K562 (cell line): ENCODE measurements around the gene NRARP. TPM values are rescaled to one million over a fixed set of nuclear protein-coding genes. Genes with fewer than 3 reads are reported as not detected.

Source experiments
- E2F3 ChIP-seq: fragments of 250-450 bp; sonication (Bioruptor Pico); IDR thresholded peaks from 2 replicates; pipeline ENCODE4 v1.4.0; 2020; ENCODE audit warnings: mild to moderate bottlenecking
- E2F6 ChIP-seq, 2 experiments: IDR thresholded peaks; 2 replicates each; pipeline ENCODE4 v1.6.1; 2011; ENCODE audit warnings: borderline replicate concordance in 1 of 2, control low read depth in 1 of 2, low read depth in 1 of 2, low read length in 1 of 2, mild to moderate bottlenecking in 1 of 2, mixed read lengths in 1 of 2, moderate library complexity in 1 of 2; ENCODE audit not compliant: insufficient read depth in 1 of 2, insufficient read length in 1 of 2, poor library complexity in 1 of 2, severe bottlenecking in 1 of 2; ENCODE audit errors: extremely low read depth in 1 of 2
- FOSL1 ChIP-seq: fragments of 200-800 bp; sonication (Bioruptor generic); conservative IDR thresholded peaks from 2 replicates; pipeline ENCODE4 v1.6.1; 2016; ENCODE audit warnings: missing genetic modification characterization, missing compliant biosample characterization
- FUS ChIP-seq: fragments of 200-400 bp; formaldehyde crosslinking; optimal IDR thresholded peaks from 2 replicates; pipeline ENCODE3; 2017; ENCODE audit warnings: low read depth, low read length
- HNRNPH1 ChIP-seq: fragments of 200-400 bp; formaldehyde crosslinking; optimal IDR thresholded peaks from 2 replicates; pipeline ENCODE3; 2017; ENCODE audit warnings: low read depth, mild to moderate bottlenecking, low read length, moderate library complexity
- IRF2 ChIP-seq: sonication (generic); formaldehyde crosslinking; IDR thresholded peaks from 2 replicates; pipeline ENCODE4 v1.8.1; 2022; ENCODE audit warnings: mild to moderate bottlenecking, missing genetic modification reagents
- KLF16 ChIP-seq: IDR thresholded peaks from 2 replicates; pipeline ENCODE4 v1.6.1; 2016; ENCODE audit warnings: antibody characterized with exemption
- MAFK ChIP-seq: IDR thresholded peaks from 2 replicates; pipeline ENCODE4 v1.6.1; 2011; ENCODE audit warnings: low read length, improper control_type of control experiment
- MLLT1 ChIP-seq, 2 experiments: fragments of 450-650 bp; IDR thresholded peaks; 2 replicates each; pipeline ENCODE4 v1.6.1; 2016
- NR2C2 ChIP-seq, 2 experiments: fragments of 200-800 bp in 1 of 2; sonication (Bioruptor generic) in 1 of 2; sonication (generic) in 1 of 2; formaldehyde crosslinking in 1 of 2; IDR thresholded peaks; 2 replicates each; pipeline versions ENCODE4 v1.6.1 to v1.8.0; 2016 to 2022; ENCODE audit warnings: mild to moderate bottlenecking in 1 of 2, missing compliant biosample characterization in 1 of 2, missing genetic modification characterization in 1 of 2, missing genetic modification reagents in 1 of 2
- PCBP1 ChIP-seq: fragments of 200-400 bp; formaldehyde crosslinking; IDR thresholded peaks from 2 replicates; pipeline ENCODE4 v1.6.1; 2018; ENCODE audit warnings: mild to moderate bottlenecking, low read depth, low read length; ENCODE audit not compliant: poor library complexity, severe bottlenecking
- RNF219 ChIP-seq: fragments of 250-450 bp; sonication (Bioruptor Pico); IDR thresholded peaks from 2 replicates; pipeline ENCODE4 v1.5.0; 2022; ENCODE audit warnings: mild to moderate bottlenecking
- SFPQ ChIP-seq: fragments of 200-400 bp; formaldehyde crosslinking; IDR thresholded peaks from 2 replicates; pipeline ENCODE4 v1.6.1; 2017; ENCODE audit warnings: mild to moderate bottlenecking, low read depth, low read length, moderate library complexity
- TAF7 ChIP-seq: fragments of 450-650 bp; IDR thresholded peaks from 2 replicates; pipeline ENCODE4 v1.6.1; 2016; ENCODE audit warnings: missing genetic modification characterization, missing compliant biosample characterization
- XRCC4 ChIP-seq: IDR thresholded peaks from one replicate; pipeline ENCODE4 v1.6.1; 2011; ENCODE audit not compliant: insufficient read depth, insufficient read length; ENCODE audit errors: extremely low read depth
- ZNF280B ChIP-seq: fragments of 250-450 bp; sonication (Bioruptor Pico); IDR thresholded peaks from 2 replicates; pipeline ENCODE4 v1.5.1; 2021; ENCODE audit warnings: mild to moderate bottlenecking
- ZNF695 ChIP-seq: fragments of 450-650 bp; formaldehyde crosslinking; IDR thresholded peaks from 2 replicates; pipeline ENCODE4 v1.4.0; 2020; ENCODE audit warnings: mild to moderate bottlenecking, moderate library complexity
- polyA plus RNA-seq, 8 experiments: library from polyadenylated mRNA; depleted of rRNA in 4 of 8; stranded (reverse) in 5 of 8; unstranded in 3 of 8; fragments of >200 nt; fragmentation: Nextera tagmentation in 2 of 8; fragmentation: Illumina TruSeq in 1 of 8; extraction: Ambion mirVana in 2 of 8; extraction: Trizol in 1 of 8; gene quantifications; 2 replicates each; pipeline versions ENCODE4 v1.2.1 to v1.2.3, GENCODE V29; 2011 to 2014; ENCODE audit warnings: inconsistent platforms in 1 of 8, missing spikeins in 1 of 8
- total RNA-seq, 7 experiments: library from RNA; depleted of rRNA in 6 of 7; stranded (reverse); fragments of >200 nt in 6 of 7; fragmentation: Illumina TruSeq in 2 of 7; extraction: Trizol in 2 of 7; gene quantifications; 2 replicates each; pipeline versions ENCODE4 v1.2.1 to v1.2.3, GENCODE V29; 2011 to 2021; ENCODE audit warnings: low replicate concordance in 1 of 7

Gene NRARP
- total and polyA plus RNA-seq, 9 of the 15 experiments (the other 6 are each of a cell fraction or from before 2014, with no cell fraction given), result 2.0 to 24.5 (median 7.2) TPM; not detected in 2

- TF ChIP-seq XRCC4, result no peak
- no peak for TF ChIP-seq KLF16
- no peak for TF ChIP-seq ZNF695 (CRISPR knock-in tag)
- TF ChIP-seq FOSL1 (tag), result no peak
- 0 out of 2 replicates have a peak, but pooled peaks have one; percentile 32 for TF ChIP-seq IRF2
- TF ChIP-seq MAFK, result no peak
- TF ChIP-seq E2F6 (IDR thresholded peaks at IDR 0.05; ENCODE audit: borderline replicate concordance in 1 of 2, extremely low read depth in 1 of 2, insufficient read depth in 1 of 2, insufficient read length in 1 of 2, low read depth in 1 of 2, low read length in 1 of 2, poor library complexity in 1 of 2, severe bottlenecking in 1 of 2), result peak in 1 of 2 experiments; percentile 82
- no peak for TF ChIP-seq RNF219 (CRISPR knock-in tag)
- TF ChIP-seq TAF7 (tag), result no peak
- no peak for TF ChIP-seq ZNF280B (CRISPR knock-in tag)
- TF ChIP-seq SFPQ, result no peak
- TF ChIP-seq HNRNPH1, result no peak
- TF ChIP-seq NR2C2 (CRISPR knock-in tag; IDR thresholded peaks at IDR 0.05), result no peak
- peak; percentile 79 for TF ChIP-seq NR2C2 (tag; IDR thresholded peaks at IDR 0.05)
- peak; percentile 84 for TF ChIP-seq PCBP1
- no peak for TF ChIP-seq MLLT1 (IDR thresholded peaks at IDR 0.05)
- TF ChIP-seq E2F3, result 0 out of 2 replicates have a peak, but pooled peaks have one; percentile 38
- TF ChIP-seq FUS, result peak; percentile 18
Observed at GRCh38 chr9:137254624-137255447, 47.2 kb downstream of the NRARP start, which contains the start of gene NELFB (continued).
